Epithelial cell of esophagus (primary cell): ENCODE results near the gene TCTN2.

Source experiments
- DNase-seq: peaks from one replicate; pipeline ENCODE4 v3.0.0; 2010; ENCODE audit warnings: low read depth
- H3K4me3 ChIP-seq: 2 replicates; pipeline ENCODE4 v1.5.1; 2011; ENCODE audit warnings: mild to moderate bottlenecking, low read length, control low read depth
- CTCF ChIP-seq: IDR thresholded peaks from 2 replicates; pipeline ENCODE4 v1.5.1; 2011; ENCODE audit warnings: low read depth, mild to moderate bottlenecking, low read length, control low read depth, inconsistent platforms; ENCODE audit not compliant: insufficient read depth; ENCODE audit errors: missing control alignments

The TCTN2 gene

DNA sequence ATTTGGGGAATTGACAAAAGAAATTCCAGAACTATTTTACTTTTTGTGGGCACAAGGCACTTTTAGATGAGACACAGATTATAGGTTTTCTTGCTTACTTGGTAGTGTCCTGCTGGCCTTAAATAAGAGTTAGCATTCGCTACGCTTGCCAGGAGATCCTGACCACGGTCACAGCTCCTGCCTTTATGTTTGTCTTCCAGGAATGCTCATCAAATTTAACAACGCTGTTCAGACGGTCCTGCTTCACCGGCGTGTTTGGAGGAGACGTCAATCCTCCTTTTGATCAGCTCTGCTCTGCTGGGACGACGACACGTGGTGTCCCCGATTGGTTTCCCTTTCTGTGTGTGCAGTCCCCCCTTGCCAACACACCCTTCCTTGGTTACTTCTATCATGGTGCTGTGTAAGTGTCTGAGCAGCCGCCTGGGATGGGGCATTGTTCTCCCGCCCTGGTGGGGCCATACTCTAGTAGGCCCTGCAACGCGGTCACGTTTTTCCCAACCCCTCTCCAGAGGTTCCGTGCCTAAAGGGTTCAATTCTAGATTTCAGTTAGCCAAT, 15.8 kb downstream of the TCTN2 start:
- H3K4me3 ChIP-seq, result no peak overlapping the region
- no peak for DNase-seq
- TF ChIP-seq CTCF, result no peak

- peak; percentile 81 for DNase-seq
- H3K4me3 ChIP-seq, result no peak overlapping the region
- no peak for TF ChIP-seq CTCF
Measured at GRCh38 chr12:123690191-123690840, 19.4 kb downstream of the TCTN2 start.

GRCh38 chr12:123696207-123696606, 25.3 kb downstream of the TCTN2 start:
- peak; percentile 71 for DNase-seq
- no peak for TF ChIP-seq CTCF
- no peak overlapping the region for H3K4me3 ChIP-seq

GRCh38 chr12:123696646-123697045, 25.7 kb downstream of the TCTN2 start:
- TF ChIP-seq CTCF, result no peak
- peak; percentile 2 for DNase-seq
- H3K4me3 ChIP-seq, result no peak overlapping the region

GRCh38 chr12:123705935-123706334, 35.0 kb downstream of the TCTN2 start:
- peak; percentile 12 for DNase-seq
- TF ChIP-seq CTCF, result no peak
- H3K4me3 ChIP-seq, result no peak overlapping the region

- no peak for DNase-seq
- no peak for TF ChIP-seq CTCF
- H3K4me3 ChIP-seq, result no peak overlapping the region
Measured at GRCh38 chr12:123707466-123707865, 36.6 kb downstream of the TCTN2 start.

DNA sequence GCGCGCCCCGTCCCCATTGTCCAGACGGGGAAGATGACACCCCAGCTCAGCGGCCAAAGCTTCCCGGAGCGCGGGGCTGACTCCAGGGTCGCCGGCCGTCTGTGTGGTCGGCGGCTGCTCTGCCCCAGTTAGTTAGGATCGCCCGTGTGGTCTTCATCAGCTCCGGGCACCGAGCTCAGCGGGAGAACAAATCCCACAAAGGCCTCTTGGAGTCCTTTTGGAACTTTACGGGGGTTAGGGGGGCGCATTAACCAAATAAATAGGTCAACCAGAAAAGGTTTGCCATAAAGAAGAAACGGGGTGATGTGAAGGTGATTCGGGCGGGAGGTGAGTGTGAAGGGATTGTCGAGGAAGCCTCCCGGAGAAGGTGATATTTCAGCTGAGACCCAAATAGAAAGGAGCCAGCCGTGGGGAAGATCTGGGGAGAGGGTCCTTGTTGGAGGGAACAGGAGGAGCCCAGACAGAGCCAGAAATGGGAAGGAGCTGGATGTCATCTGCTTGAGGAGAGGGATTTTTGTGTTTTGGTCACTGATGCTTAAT, 41.9 kb downstream of the TCTN2 start:
- peak overlapping the region; percentile 78 for H3K4me3 ChIP-seq
- TF ChIP-seq CTCF, result no peak
- no peak for DNase-seq
